CD4-positive, alpha-beta T cell treated with Interleukin-6 at 100 ng/mL for 8 hours (primary cell): ENCODE measurements around the gene RILPL1.
"Not testable (repeated sequence)": the region's sequence is repeated elsewhere in the genome, so short reads cannot be mapped to it uniquely, and the experiment has no call there.

Experiments
- DNase-seq: peaks from one replicate; pipeline ENCODE4 v3.0.0-alpha.2; 2020; ENCODE audit warnings: mixed read lengths, low spot score

The RILPL1 gene

GRCh38 chr12:123494124-123494851 is 39.2 kb downstream of the RILPL1 start:
- DNase-seq: no peak

- not testable (repeated sequence) for DNase-seq
Measured at GRCh38 chr12:123492339-123493039, 41.0 kb downstream of the RILPL1 start.

GRCh38 chr12:123491481-123491880 is 42.0 kb downstream of the RILPL1 start:
- DNase-seq: no peak

DNA sequence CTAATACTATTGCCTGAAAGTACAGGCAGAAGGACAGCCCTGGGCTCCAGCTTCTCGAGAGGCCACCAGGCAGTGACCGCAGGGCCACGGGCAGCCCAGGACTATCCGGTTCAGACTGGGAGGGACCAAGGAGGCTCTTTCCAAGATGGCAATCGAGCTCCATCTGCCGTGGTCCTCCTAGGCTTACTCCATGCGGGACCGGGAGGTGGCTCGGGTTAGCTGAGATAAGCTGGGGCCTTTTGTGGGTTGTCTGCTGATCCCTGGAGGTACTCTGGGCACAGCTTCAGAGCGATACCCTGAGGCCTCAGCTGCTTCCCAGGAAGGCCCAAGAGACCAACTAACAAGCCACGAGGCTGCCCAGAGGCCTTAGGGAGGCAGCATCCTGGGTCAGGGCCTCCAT is 42.5 kb downstream of the RILPL1 start:
- no peak for DNase-seq

GRCh38 chr12:123490089-123490488 is 43.4 kb downstream of the RILPL1 start:
- DNase-seq: no peak

DNA sequence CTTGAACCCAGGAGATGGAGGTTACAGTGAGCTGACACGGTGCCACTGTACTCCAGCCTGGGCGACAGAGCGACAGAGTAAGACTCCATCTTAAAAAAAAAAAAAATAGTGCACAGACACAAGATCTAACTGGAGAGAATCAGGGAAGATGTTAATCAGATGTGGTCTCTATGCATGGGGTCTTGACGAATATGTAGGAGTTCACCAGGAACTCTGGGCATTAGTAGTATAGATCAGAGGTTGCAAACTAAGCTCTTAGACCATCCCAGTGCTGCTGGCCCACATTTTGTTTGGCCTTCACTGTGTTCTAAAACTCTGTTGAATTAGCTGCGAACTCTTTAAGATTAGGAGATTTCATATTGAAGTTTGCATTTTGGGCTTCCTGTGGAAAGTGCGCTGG is 43.9 kb downstream of the RILPL1 start:
- no peak for DNase-seq

DNA sequence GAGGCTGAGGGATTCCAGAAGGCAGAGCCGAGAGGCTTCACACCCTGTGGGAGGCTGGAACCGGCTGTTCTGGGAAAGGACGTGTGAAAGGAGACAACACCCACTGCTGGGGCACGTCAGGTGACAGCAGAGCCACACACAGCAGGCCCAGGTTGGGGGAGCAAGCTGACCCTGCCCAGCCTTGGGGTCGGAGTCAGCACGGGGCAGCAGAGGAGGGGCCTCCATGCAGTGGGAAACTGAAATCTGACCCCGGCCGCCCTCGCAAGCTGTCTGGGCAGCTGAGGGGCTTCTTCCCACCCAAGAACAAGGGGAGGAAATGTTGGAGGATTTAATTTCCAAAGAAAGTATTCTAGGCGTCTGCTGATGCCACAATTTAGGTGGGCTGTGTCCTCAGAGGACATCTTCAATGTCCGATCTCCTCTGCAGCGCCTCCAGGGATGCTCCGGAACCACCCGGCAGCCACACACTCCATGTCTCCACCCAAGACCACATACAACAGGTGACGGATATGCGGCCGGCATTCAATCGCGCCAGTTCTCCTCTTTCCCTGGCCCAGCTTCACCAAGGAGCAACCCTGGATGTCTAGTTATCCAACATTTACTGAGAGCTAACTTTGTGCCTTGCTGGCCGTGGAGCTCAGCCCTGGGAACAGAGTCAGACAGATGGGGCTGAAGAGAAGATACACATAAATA is 44.8 kb downstream of the RILPL1 start:
- no peak for DNase-seq

GRCh38 chr12:123487428-123487827 is 46.1 kb downstream of the RILPL1 start:
- DNase-seq: no peak

GRCh38 chr12:123485756-123486155 is 47.8 kb downstream of the RILPL1 start:
- no peak for DNase-seq

- DNase-seq: no peak
Measured at GRCh38 chr12:123483602-123484248, 49.8 kb downstream of the RILPL1 start.

GRCh38 chr12:123482876-123483275 is 50.6 kb downstream of the RILPL1 start:
- no peak for DNase-seq

DNA sequence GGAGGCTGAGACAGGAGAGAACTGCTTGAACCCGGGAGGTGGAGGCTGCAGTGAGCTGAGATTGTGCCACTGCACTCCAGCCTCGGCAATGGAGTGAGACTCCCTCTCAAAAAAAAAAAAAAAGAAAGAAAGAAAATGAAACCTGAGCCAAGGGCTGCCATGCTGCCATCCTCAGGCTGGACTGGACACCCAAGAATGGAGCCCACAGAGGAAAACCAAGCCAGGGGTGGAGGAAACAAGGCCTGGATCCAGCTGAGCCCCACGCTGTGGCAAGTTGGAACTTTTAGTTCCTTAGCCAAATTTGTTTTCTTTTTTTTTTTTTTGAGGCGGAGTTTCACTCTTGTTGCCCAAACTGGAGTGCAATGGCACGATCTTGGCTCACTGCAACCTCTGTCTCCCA is 52.3 kb downstream of the RILPL1 start:
- not testable (repeated sequence) for DNase-seq

GRCh38 chr12:123479442-123480180 is 53.9 kb downstream of the RILPL1 start:
- DNase-seq: no peak

DNA sequence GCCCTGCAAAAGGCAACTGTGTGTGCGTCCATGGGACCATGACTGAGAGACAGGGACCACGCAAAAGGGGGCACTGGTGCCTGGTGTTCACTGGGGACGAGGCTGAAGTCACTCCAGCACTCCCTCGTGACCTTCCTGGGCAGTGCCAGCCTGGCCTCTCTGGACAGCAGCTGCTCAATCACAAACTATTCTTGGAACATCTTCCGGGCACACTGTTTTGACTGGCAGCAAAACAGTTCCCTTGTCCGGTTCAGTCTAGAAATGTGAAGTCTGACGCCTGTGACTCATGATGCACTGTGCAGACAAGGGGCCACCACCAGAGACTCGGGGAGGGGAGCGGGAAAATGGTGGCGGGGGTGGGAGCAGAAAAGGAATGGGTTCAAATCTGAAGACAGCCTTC is 54.8 kb downstream of the RILPL1 start:
- DNase-seq: no peak

DNA sequence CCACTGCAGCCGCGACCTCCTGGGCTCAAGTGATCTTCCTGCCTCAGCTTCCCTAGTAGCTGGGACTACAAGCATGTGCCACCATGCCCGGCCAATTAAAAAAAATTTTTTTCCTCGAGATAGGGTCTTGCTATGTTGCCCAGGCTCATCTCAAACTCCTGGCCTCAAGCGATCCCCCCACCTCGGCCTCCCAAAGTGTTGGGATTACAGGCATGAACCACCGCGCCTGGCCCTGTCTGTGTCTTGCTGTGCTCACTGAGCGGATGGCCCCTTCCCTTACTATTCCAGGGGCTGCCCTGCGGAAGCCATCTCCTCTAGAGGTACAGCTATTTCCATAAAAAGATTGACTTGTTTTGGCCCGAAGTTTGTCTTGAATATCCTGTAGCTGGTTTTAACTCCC is 55.5 kb downstream of the RILPL1 start:
- no peak for DNase-seq

DNA sequence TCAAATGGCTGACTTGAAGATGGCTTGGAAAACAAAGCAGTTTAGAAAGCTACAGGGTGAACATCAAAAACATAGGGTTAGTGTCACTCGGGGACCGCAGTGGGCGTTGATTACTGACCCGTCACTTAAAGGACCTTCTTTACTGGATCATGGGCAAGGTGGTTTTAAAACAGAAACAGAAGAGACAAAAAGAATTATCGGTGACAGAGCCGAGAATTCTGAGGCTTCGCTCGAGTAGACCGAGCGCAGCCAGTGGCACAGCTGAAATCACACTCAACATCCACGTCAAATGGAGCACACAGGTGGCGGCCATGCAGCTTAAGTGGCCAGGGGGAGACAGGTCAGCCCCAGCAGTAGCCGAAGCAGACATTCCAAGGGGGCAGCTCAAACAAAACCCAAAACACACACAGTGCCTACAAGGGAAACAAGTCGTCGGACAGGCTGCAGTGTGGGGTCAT is 58.2 kb downstream of the RILPL1 start:
- DNase-seq: no peak

DNA sequence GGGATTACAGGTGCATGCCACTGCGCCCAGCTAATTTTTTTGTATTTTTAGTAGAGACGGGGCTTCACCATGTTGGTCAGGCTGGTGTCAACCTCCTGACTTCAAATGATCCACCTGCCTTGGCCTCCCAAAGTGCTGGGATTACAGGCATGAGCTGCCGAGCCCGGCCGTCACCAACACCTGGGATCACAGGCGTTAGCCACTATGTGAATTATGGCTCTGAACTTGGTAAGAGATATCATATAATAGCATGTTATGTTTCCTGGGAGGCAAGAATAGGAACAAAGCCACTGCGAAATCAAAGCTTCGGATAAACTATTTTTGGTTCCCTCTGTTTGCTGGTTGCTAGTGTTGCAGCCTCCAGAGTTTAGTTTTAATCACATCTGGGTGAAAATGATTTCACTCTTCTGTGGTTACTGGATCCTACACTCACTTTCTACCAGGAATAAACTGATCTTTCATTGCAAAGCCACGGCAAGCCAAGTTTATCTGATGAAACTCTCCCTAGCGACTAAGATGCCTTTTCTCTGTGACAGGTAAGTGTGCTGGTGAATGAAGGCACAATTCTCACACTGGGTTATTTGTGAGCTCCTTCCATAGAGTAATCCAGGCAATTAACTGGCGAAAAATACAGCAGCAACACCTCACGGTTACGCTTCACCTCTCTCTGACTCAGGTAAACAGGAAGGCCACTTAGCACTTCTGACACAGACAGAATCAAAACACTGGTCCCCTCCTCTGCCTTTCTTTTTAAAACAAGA is 58.9 kb downstream of the RILPL1 start:
- peak; percentile 52 for DNase-seq

GRCh38 chr12:123472438-123472849 is 61.1 kb downstream of the RILPL1 start:
- DNase-seq: no peak

GRCh38 chr12:123471374-123472068 is 62.0 kb downstream of the RILPL1 start:
- no peak for DNase-seq

GRCh38 chr12:123469978-123470377 is 63.5 kb downstream of the RILPL1 start:
- no peak for DNase-seq
